Measurements from ENCODE around the gene KIF16B.
"Not testable (repeated sequence)": the region's sequence is repeated elsewhere in the genome, so short reads cannot be mapped to it uniquely, and the experiment has no call there.

Gene KIF16B

DNA sequence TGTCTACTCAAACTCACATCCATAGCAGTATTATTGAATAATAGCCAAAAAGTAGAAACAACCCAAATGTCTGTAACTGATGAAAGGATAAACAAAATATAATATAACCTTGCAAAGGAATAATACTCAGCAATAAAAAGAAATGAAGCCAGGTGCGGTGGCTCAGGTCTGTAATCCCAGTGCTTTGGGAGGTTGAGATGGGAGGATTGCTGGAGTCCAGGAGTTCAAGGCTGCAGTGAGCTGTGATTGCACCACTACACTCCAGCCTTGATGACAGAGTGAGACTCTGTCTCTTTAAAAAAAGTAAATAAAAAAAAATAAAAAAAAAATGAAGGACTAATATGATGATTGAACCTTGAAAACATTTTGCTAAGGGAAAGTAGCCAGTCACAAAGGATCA is 22.1 kb upstream of the KIF16B start:
- no peak for DNase-seq (ENCODE audit: low read depth)

DNA sequence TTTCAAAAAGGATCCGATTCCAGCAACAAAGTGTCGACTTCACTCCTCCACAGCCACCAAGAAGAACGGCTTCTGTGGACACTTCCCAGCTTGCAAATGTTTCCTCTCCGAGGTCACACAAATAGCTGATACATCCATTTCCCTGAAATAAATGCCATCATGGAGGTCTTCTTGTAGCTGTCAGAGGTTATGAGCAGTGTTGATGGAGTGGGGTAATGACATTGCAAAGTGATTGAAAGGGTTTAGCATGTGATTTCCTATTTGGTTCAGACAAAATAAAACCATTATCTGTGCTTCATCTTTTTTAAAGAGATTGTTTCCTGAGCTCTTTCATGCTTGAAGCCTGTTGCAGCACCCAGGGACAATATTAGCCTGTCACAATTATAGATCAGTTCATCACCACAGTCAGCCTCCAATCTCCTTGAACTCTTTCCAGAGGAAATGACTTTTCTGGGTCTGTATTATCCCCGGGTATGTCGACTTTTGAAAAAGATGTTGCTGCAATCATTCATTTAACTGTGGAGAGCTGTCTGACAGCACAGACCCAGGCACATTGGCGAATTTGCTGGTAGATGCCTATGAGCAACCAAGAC is 16.9 kb upstream of the KIF16B start:
- no peak for DNase-seq (ENCODE audit: low read depth)

DNA sequence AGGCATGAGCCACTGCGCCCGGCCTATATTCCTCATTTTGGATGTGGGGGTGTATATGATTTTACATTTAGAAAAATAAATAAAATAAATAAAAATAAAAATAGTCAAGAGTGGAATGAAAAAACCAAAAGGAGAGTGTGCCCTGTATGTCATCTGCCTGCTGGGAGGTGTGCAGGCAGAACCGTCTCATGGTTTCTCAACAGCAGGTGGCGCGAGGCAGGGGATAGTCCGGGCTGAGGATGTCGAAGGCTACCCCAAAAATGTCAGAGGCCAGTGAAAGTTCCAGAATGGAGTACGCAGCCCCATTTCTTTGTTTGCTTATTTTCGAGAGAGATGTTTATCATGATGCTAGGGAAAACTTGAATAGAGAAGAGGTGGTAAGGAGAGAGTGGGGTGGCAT is 16.4 kb upstream of the KIF16B start:
- DNase-seq (ENCODE audit: low read depth) = no peak

DNA sequence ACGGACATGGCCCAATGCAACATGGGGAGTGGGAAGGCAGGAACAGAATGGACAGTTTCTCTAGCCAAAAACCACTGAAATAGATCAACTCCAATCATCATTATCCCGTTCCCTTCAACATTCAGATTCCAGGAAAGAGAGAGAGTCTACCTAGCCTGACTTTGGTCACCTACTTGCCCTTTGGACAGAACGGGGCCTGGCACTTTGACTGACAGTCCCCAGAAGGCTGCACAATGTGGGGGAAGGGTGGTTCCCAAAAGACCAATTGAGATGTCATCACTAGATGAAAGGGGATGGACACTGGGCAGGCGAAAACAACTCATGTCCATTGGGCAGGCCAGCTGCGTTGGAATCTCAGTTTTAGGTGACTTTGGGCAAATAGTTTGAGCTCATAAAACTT is 15.0 kb upstream of the KIF16B start:
- no peak for DNase-seq (ENCODE audit: low read depth)

DNA sequence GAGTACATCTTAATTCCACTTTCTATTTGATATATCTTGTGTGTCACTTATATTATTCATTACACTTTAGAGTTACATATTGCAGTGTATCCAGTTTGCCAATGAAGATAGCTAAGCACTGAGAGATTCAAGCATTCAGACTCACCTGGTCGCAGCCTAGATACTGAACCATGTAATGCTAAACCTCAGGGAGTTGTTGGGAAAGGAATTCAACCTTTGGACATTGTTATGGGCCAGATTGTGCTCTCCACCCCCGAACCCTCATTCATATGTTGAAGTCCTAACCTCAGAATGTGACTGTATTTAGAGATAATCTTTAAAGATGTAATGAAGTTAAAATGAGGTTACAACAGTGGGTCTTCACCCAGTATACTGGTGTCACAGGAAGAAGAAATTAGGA is 13.8 kb upstream of the KIF16B start:
- no peak for DNase-seq (ENCODE audit: low read depth)

DNA sequence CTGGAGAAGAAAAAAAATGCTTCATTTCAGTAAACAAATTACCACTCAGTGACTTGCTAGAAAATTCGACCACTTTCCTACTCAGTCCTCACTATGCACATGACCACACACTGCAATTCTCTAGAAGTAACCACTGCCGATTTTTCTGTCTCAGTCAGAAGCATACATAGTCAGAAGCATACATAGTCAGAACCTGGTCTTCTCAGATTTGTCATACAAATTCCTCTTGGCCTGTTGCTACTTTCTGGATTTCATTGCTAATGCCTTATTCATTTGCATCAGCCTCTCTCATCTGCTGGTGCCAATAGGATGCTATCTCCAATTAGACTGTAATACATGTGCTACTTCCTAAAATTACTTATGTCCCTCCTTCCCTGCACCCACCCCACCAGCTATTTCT is 10.2 kb upstream of the KIF16B start:
- DNase-seq (ENCODE audit: low read depth) = no peak

DNA sequence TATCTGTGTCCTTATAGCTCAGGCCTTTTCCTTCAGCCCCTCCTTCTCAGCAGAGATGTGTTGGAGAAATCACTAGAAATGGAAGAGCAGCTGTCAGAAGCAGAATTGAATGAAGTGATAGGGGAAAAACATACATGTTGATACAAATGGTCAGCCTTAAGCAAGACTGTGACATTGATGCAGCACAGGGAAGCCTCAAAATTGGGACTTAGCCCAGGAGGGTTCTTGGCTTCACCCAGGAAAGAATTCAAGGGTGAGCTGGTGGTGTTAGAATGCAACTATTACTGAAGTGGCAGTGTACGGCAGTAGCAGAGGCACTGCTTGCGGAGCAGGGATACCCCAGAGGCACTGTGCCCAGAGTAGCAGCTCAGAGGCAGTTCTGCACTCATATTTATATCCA is 8.0 kb upstream of the KIF16B start:
- DNase-seq (ENCODE audit: low read depth) = no peak

DNA sequence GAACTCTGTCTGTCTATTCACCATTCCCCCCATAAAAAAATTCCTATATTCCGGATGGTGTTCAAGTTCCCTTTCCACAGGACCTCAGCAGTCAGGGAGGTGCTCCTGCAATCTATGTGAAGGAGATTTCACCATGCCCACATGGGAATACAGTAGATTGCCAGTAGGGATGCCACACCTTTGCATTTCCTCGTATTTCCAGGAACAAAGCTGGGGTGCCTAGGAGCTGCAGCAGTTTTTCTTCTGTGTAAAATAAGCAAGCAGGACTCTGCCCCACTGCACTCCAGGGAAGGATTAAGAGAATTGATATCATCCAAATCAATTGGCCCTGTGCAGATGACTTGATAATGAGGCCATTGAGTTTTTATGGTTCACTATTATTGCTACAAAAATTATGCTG is 7.4 kb upstream of the KIF16B start:
- no peak for DNase-seq (ENCODE audit: low read depth)

DNA sequence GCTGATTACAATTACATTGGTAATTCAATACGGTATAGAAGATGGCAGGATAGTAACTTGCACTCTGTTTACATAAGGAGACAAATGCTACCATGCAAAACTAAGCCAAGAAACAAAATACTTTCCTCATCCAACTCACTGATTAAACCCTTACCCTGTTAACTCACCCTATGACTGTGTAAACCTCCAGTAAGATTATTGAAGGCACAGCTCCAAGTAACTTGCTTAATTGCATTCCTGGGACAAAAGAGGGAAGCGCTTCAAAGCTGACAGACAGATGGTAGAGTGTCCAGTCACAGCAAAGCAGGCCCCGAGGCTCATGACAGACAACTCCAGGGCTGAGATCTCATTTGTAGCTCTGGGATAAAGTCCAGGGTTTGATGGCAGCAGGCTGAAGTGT is 6.9 kb upstream of the KIF16B start:
- no peak for DNase-seq (ENCODE audit: low read depth)

DNA sequence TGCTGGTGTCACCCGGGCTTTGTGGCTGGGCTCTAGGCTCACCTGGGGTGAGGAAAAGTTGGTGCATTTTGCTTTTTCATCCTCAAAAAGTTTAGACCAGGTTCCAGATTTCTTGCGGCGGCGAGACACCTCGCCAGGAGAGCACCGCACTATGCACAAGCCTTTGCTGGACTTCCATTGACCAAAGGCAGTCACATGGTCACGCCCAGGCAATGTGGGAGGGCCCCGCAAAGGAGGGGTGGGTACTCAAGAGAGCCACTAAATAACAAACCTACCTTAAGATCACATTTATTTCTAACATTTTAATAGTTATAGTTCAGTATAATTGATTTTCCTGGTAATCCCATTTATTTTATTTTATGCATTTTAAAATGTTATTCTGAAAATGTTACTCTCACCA is 3.0 kb upstream of the KIF16B start:
- DNase-seq (ENCODE audit: low read depth) = no peak

DNA sequence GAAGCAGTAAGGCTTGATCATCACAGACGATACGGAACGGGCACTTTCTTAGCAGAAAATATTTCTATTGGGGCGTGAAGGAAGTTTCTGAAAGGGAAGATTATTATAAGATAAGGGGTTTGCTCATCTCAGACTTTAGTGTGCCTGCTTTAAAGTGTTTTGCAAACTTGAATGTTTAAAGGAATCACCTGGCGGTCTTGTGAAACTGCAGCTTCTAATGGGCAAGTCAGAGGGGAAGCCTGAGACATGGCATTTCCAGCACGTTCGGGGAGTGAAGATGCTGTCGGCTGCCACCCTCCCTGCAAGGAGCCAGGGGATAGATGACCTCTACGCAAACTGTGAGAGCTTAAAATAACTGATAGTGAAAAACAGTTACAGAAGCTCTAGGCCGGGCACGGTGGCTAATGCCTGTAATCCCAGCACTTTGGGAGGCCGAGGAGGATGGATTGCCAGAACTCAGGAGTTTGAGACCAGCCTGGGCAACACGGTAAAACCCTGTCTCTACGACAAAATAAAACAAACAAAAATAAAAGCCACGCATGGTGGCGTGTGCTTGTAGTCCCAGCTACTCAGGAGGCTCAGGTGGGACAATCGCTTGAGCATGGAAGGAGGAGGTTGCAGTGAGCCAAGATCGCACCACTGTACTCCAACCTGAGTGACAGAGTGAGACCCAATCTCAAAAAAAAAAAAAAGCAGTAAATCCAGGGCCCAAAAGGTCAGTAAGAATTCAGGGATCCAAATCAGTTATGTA is 2.3 kb upstream of the KIF16B start:
- DNase-seq (ENCODE audit: low read depth) = no peak

DNA sequence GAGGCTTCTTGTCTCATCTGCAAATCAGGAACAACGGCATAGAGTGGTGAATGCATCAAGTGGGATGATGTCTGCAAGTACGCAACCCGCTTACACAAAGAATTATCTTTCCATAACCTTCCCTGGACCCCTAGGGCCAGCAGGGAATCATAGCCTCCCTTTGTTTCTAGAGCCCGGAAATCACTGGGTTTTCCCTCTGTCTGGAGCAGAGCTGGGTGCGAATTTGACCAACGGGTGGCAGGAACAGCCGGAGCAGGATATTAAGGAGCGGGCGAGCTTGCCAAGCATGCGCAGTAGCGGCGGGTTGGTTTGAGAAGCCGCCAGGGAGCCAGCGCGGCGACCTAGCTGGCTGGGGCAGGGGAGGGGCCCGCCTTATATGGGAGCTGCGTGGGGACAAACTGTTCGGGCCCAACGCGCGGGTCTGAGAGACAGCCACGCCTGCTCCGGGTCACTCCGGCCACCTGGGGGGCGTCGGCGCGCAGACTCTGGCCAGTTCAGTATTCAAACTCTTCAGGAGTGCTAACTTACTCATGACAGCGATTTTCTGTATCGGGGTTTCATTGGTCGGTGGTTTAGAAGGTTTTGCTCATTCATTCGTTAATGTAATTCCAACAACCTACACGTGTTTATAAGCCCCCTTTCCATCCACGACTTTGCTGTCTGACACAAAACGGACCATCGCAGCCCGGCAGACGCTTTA is 1.6 kb upstream of the KIF16B start:
- DNase-seq (ENCODE audit: low read depth) = peak; percentile 66

DNA sequence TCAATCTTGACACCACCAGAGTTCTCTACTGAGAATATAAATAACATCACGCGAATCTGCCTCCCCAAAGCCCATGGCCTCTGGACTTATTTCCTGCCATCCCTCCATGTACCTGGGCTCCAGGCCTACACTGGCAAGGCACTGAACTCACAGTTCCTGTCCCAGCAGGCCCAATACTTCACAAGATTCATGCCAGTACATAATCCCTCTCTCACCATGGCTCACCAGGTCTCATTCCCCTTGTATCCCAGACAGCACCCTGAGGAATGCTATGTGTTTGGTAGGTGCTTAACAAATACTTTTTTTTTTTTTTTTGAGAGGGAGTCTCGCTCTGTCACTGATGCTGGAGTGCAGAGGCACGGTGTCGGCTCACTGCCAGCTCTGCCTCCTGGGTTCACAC is 1.9 kb downstream of the KIF16B start:
- DNase-seq (ENCODE audit: low read depth) = no peak

DNA sequence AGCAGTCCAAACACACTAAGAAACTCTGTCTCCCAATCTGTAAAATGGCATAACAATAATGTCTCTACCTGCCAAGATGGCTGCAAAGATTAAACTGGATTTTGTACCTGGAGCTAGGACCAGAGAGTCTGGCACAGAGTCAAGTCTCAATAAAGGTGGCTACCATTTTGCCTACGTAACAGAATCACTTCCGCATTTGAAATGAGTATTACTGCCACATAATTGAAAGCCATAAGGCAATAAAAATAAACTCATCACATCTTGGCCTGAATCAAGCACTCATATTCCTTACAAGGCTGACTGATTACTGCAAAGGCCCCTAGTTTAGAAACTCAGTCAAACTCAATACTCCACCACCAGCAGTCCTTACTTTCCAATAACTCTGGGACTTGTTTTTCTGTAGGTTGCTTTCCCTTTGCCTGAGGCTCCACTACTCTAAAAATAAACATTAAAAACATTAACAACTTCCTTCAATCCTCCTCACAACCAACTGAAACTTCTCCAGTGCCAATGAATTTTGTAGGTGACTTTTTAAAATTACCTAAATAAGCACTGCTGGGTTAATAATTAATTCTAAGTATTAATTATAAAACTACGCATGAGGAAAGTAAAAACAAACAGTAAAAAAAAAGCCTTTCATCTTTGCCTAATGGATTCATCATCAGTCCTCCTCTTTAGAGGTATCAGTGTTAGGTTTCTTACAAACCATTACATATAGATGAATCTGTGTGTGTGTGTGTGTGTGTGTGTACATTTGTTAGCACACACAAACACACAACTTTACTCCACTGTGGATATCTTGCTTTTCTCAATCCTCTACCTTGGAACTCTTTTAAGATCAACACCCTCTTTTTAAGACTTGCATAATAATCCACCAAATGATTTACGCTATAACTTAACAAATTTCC is 3.7 kb downstream of the KIF16B start:
- DNase-seq (ENCODE audit: low read depth) = no peak

DNA sequence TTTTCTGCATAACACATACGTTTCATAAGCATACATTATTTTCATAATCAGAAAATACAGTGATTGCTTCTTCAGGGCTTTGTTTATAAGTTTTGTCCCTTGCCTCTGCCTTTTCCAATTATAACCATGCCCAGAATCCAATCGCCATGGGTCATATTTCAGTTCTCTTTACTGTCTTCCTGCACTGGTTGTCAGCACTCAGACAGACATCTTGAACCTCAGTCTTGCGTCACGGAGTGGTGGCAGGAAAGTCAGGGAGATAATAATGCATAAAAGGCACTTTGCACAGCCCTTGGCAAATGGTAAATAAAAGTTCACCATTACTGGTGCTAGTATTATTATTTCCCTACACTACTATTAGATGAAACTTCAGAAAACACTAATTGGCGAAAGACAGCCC is 7.2 kb downstream of the KIF16B start:
- DNase-seq (ENCODE audit: low read depth) = no peak

DNA sequence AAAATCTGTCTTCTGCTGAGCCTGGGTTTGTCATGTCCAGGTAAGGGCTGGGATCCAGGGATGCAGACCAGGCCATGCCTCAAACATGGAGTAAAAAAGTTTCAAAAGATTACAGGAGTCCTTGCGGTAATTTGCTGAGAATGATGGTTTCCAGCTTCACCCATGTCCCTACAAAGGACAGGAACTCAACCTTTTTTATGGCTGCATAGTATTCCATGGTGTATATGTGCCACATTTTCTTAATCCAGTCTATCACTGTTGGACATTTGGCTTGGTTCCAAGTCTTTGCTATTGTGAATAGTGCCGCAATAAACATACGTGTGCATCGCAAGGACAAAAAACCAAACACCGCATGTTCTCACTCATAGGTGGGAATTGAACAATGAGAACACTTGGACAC is 9.2 kb downstream of the KIF16B start:
- DNase-seq (ENCODE audit: low read depth) = not testable (repeated sequence)

DNA sequence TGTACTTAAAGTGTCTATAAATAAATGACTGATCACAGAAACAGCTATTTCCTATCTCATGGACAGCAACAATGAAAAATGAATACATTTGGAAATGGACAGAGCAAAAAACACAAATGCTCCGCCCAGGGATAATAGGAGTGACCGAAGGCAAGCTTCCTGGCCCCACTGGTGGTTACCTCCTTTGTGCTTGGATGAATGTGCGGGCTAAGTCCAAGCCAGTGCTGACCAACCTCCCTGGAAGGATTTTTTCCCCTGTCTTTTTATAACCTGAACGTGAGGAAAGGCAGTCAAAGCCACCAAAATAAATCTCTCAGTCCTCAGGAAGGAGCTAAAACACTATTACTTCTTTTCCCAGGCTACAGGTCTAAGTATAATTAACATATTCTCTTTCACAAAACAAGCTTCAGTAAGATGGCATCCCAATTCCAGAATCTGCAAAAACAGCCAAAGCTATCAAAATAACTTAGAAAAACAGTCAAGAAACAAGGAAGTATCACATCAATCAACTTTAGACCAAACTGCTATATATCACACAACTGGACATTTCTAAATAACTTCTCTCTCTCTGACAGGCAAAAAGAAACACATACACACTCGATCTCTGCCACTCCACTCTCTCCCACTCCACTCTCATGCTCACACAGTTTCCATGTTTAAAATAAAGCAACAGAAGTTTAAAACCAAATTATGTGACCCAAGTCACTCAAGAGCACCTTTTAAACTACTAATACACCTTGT is 10.0 kb downstream of the KIF16B start:
- no peak for DNase-seq (ENCODE audit: low read depth)

DNA sequence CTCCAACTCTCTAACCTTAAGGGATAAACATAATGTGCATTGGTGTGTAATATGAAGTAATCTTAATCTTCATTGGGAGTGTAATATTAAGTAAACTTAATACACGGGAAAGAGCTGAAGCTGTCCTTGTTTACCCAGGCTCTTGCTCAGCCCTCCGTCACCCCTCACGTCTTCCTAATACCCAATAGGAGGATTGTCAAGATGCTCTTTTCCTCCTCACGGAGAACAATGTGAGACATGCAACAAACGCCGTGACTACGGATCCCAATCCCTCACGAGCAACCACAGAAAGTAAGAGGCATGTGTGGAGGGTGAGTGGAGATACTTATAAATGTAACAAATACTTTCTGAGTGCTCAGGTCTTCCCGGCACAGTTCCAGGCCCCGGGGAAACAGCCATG is 11.0 kb downstream of the KIF16B start:
- no peak for DNase-seq (ENCODE audit: low read depth)

DNA sequence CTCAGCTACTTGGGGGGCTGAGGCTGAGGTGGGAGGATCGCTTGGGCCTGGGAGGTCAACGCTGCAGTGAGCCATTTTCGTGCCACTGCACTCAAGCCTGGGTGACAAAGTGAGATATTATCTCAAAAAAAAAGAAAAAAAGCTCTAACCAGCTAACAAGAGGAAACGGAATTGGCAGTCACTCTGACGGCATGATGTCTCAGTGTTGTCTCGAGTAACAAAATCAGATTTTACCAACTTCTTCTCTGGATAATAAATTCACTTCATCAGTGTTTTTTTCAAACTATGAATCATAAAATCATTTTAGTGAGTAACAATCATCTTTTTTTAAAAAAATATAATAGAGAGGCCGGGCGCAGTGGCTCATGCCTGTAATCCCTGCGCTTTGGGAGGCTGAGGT is 12.6 kb downstream of the KIF16B start:
- DNase-seq (ENCODE audit: low read depth) = no peak

DNA sequence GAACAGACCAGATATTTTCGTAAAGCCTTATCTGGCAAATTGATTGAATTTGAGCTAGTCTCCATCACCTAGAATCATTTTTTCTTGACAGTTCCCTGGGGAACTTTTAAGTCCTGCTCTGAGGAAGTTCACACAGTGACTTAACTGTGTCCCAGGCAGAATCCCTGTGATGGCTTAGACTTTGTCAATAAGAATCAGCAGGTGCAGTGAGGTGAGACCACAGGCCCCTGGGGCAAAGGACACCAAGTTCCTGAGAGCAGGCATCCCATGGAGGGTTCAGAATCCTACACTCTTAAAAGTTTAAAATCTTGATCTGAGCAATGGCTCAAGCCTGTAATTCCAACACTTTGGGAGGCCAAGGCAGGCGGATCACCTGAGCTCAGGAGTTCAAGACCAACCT is 13.0 kb downstream of the KIF16B start:
- no peak for DNase-seq (ENCODE audit: low read depth)

DNA sequence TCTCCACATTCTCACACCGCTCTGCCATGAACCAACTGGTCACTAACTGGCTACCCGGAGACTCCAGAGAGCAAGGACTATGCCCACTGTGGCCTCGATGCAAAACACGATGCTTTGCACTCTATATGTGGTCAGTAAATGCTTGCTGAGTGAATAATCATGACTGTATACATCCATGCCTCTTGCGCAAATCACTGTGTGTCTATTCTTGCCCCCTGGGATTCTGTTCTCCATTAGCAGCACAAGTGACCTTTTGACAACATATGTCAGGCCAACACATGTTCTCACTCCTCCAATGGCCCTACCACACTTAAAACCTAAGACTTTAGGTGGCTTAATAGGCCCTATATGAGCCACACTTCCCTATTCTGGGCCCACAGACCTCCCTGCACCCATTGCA is 16.9 kb downstream of the KIF16B start:
- no peak for DNase-seq (ENCODE audit: low read depth)

DNA sequence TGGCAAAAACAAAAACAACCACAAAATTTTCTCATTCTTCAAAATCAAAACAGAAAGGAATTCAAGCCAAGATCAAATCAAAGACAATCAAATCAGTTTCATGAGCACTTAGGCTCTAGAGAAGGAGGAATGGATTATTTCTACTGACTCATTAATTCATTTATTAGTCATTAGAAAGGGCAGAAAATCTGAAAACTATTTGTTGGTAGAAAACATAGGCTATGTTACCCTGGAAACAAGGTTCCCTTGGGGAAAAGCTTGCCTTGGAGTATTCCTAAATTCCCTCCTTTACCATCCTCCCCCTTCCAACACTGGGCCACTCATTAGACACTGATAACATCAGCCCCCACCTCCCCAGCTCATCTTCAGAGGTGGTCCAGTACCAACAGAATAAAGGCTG is 17.5 kb downstream of the KIF16B start:
- DNase-seq (ENCODE audit: low read depth) = no peak
